GM06990 (cell line): ENCODE results near the gene UGT1A6.

Source experiments
- DNase-seq: peaks from one replicate; pipeline ENCODE4 v3.0.0-alpha.2; 2011; ENCODE audit not compliant: insufficient read length; ENCODE audit errors: extremely low read depth
- H3K27me3 ChIP-seq: replicated peaks from 2 replicates; pipeline ENCODE4 v1.6.0; 2011; ENCODE audit warnings: low read length; ENCODE audit not compliant: control insufficient read depth, insufficient read depth
- H3K36me3 ChIP-seq: 2 replicates; pipeline ENCODE4 v1.5.1; 2011; ENCODE audit warnings: low read length; ENCODE audit not compliant: control insufficient read depth, insufficient read depth
- H3K4me3 ChIP-seq: replicated peaks from 2 replicates; pipeline ENCODE4 v1.5.1; 2011; ENCODE audit warnings: low read depth, mild to moderate bottlenecking, control low read depth, low read length
- CTCF ChIP-seq: IDR thresholded peaks from 2 replicates; pipeline ENCODE4 v1.5.1; 2011; ENCODE audit warnings: low read length, control low read depth, mild to moderate bottlenecking, inconsistent platforms; ENCODE audit not compliant: insufficient read depth, poor library complexity, severe bottlenecking

The UGT1A6 gene

GRCh38 chr2:233819884-233820773 is 127.4 kb downstream of the UGT1A6 start:
- Histone ChIP-seq H3K36me3 (no peaks in the 10 kb centered on the region), H3K4me3 (no peak overlapping the region), H3K27me3 (peaks cover 2% of the 10 kb centered on the region; the same call in 1 of the 2 replicates)
- TF ChIP-seq CTCF, result no peak
- DNase-seq, result no peak

- H3K4me3 ChIP-seq, result no peak overlapping the region
- no peaks in the 10 kb centered on the region for H3K36me3 ChIP-seq
- DNase-seq, result no peak
- no peak for TF ChIP-seq CTCF
- peaks cover 2% of the 10 kb centered on the region; the same call in 1 of the 2 replicates for H3K27me3 ChIP-seq
Observed at GRCh38 chr2:233820774-233821105, 128.1 kb downstream of the UGT1A6 start.

GRCh38 chr2:233821196-233821595 is 128.5 kb downstream of the UGT1A6 start:
- Histone ChIP-seq H3K4me3 (no peak overlapping the region), H3K36me3 (no peaks in the 10 kb centered on the region), H3K27me3 (peaks cover 2% of the 10 kb centered on the region; the same call in 1 of the 2 replicates)
- TF ChIP-seq CTCF, result no peak
- DNase-seq, result no peak

- H3K27me3 ChIP-seq, result peaks cover 2% of the 10 kb centered on the region; the same call in 1 of the 2 replicates
- no peak for DNase-seq
- no peaks in the 10 kb centered on the region for H3K36me3 ChIP-seq
- no peak for TF ChIP-seq CTCF
- H3K4me3 ChIP-seq, result no peak overlapping the region
Observed at GRCh38 chr2:233821709-233822100, 129.0 kb downstream of the UGT1A6 start.

- Histone ChIP-seq H3K27me3 (peaks cover 2% of the 10 kb centered on the region; the same call in 1 of the 2 replicates), H3K4me3 (no peak overlapping the region), H3K36me3 (no peaks in the 10 kb centered on the region)
- TF ChIP-seq CTCF, result no peak
- DNase-seq, result no peak
Observed at GRCh38 chr2:233822101-233822771, 129.5 kb downstream of the UGT1A6 start.
